HUES48 (cell line): Measurements from ENCODE around the gene MTFP1.

Source experiments
- H3K27ac ChIP-seq: one replicate; pipeline ENCODE4 v1.7.0; 2013; ENCODE audit warnings: low read depth, low read length, inconsistent platforms
- H3K27me3 ChIP-seq: 2 replicates; pipeline ENCODE4 v1.6.1; 2013; ENCODE audit warnings: mild to moderate bottlenecking, low read length; ENCODE audit not compliant: control insufficient read depth, insufficient read depth
- H3K36me3 ChIP-seq: 2 replicates; pipeline ENCODE4 v1.6.1; 2013; ENCODE audit warnings: low read length; ENCODE audit not compliant: control insufficient read depth, insufficient read depth
- H3K4me1 ChIP-seq: 2 replicates; pipeline ENCODE4 v1.6.1; 2013; ENCODE audit warnings: mild to moderate bottlenecking, low read length; ENCODE audit not compliant: control insufficient read depth, insufficient read depth
- H3K4me3 ChIP-seq: 2 replicates; pipeline ENCODE4 v1.5.1; 2013; ENCODE audit warnings: mild to moderate bottlenecking, low read depth, low read length
- H3K9ac ChIP-seq: 2 replicates; pipeline ENCODE4 v1.6.1; 2013; ENCODE audit warnings: mild to moderate bottlenecking, low read depth, low read length, moderate library complexity
- H3K9me3 ChIP-seq: 2 replicates; pipeline ENCODE4 v1.6.1; 2013; ENCODE audit warnings: low read length; ENCODE audit not compliant: control insufficient read depth, insufficient read depth

Gene MTFP1

GRCh38 chr22:30420347-30421125, 5.0 kb upstream of the MTFP1 start:
- H3K9me3 ChIP-seq = no peaks in the 10 kb centered on the region
- peak overlapping the region; percentile 56 for H3K27ac ChIP-seq
- no peak overlapping the region for H3K4me3 ChIP-seq
- H3K36me3 ChIP-seq = peaks cover 50% of the 10 kb centered on the region
- H3K4me1 ChIP-seq = peaks cover 15% of the 10 kb centered on the region; the same call in 1 of the 2 replicates
- H3K9ac ChIP-seq = no peak overlapping the region
- H3K27me3 ChIP-seq = no peaks in the 10 kb centered on the region

- peaks cover 38% of the 10 kb centered on the region for H3K36me3 ChIP-seq
- H3K4me1 ChIP-seq = peaks cover 15% of the 10 kb centered on the region; the same call in 1 of the 2 replicates
- no peaks in the 10 kb centered on the region for H3K27me3 ChIP-seq
- H3K9ac ChIP-seq = 0 out of 2 replicates have a peak overlapping the region, but pooled peaks have one; percentile 67
- H3K27ac ChIP-seq = peak overlapping the region; percentile 99
- no peaks in the 10 kb centered on the region for H3K9me3 ChIP-seq
- H3K4me3 ChIP-seq = peak overlapping the region; percentile 69
Observed at GRCh38 chr22:30421695-30422480, 3.7 kb upstream of the MTFP1 start.

- H3K36me3 ChIP-seq = peaks cover 38% of the 10 kb centered on the region
- H3K4me1 ChIP-seq = peaks cover 15% of the 10 kb centered on the region; the same call in 1 of the 2 replicates
- H3K4me3 ChIP-seq = peak overlapping the region; percentile 69
- peak overlapping the region; percentile 67 for H3K9ac ChIP-seq
- no peaks in the 10 kb centered on the region for H3K27me3 ChIP-seq
- no peaks in the 10 kb centered on the region for H3K9me3 ChIP-seq
- peak overlapping the region; percentile 99 for H3K27ac ChIP-seq
Observed at GRCh38 chr22:30422481-30423300, 2.9 kb upstream of the MTFP1 start.

- peaks cover 15% of the 10 kb centered on the region; the same call in 1 of the 2 replicates for H3K4me1 ChIP-seq
- peak overlapping the region; percentile 69 for H3K4me3 ChIP-seq
- H3K27me3 ChIP-seq = no peaks in the 10 kb centered on the region
- H3K9me3 ChIP-seq = no peaks in the 10 kb centered on the region
- peak overlapping the region; percentile 99 for H3K27ac ChIP-seq
- peaks cover 38% of the 10 kb centered on the region for H3K36me3 ChIP-seq
- peak overlapping the region; percentile 67 for H3K9ac ChIP-seq
Observed at GRCh38 chr22:30423301-30423958, 2.1 kb upstream of the MTFP1 start.

- Histone ChIP-seq H3K4me3 (peak overlapping the region; percentile 69), H3K9ac (no peak overlapping the region; the same call in 1 of the 2 replicates), H3K36me3 (peaks cover 36% of the 10 kb centered on the region), H3K4me1 (peaks cover 15% of the 10 kb centered on the region; the same call in 1 of the 2 replicates), H3K9me3 (no peaks in the 10 kb centered on the region), H3K27ac (peak overlapping the region; percentile 99), H3K27me3 (no peaks in the 10 kb centered on the region)
Observed at GRCh38 chr22:30423959-30424533, 1.5 kb upstream of the MTFP1 start.

GRCh38 chr22:30424534-30425326, 838 bp upstream of the MTFP1 start:
- no peak overlapping the region for H3K9ac ChIP-seq
- no peaks in the 10 kb centered on the region for H3K9me3 ChIP-seq
- peaks cover 15% of the 10 kb centered on the region; the same call in 1 of the 2 replicates for H3K4me1 ChIP-seq
- peaks cover 36% of the 10 kb centered on the region for H3K36me3 ChIP-seq
- peak overlapping the region; percentile 99 for H3K27ac ChIP-seq
- H3K4me3 ChIP-seq = peak overlapping the region; percentile 69
- no peaks in the 10 kb centered on the region for H3K27me3 ChIP-seq

- H3K4me1 ChIP-seq = peaks cover 15% of the 10 kb centered on the region; the same call in 1 of the 2 replicates
- no peaks in the 10 kb centered on the region for H3K27me3 ChIP-seq
- peak overlapping the region; percentile 69 for H3K4me3 ChIP-seq
- no peak overlapping the region for H3K9ac ChIP-seq
- H3K9me3 ChIP-seq = no peaks in the 10 kb centered on the region
- peak overlapping the region; percentile 81 for H3K27ac ChIP-seq
- H3K36me3 ChIP-seq = peaks cover 34% of the 10 kb centered on the region
Observed at GRCh38 chr22:30425327-30425615, 297 bp upstream of the MTFP1 start.

- peaks cover 12% of the 10 kb centered on the region; the same call in 1 of the 2 replicates for H3K4me1 ChIP-seq
- no peaks in the 10 kb centered on the region for H3K9me3 ChIP-seq
- H3K4me3 ChIP-seq = peak overlapping the region; percentile 69
- no peaks in the 10 kb centered on the region for H3K27me3 ChIP-seq
- peaks cover 21% of the 10 kb centered on the region for H3K36me3 ChIP-seq
- peak overlapping the region; percentile 55 for H3K9ac ChIP-seq
- no peak overlapping the region for H3K27ac ChIP-seq
Observed at GRCh38 chr22:30426388-30427353, 1.1 kb downstream of the MTFP1 start.

GRCh38 chr22:30427871-30428270, 2.3 kb downstream of the MTFP1 start:
- H3K9ac ChIP-seq = no peak overlapping the region
- H3K9me3 ChIP-seq = no peaks in the 10 kb centered on the region
- H3K27ac ChIP-seq = no peak overlapping the region
- peaks cover under 1% of the 10 kb centered on the region; the same call in 1 of the 2 replicates for H3K4me1 ChIP-seq
- no peak overlapping the region for H3K4me3 ChIP-seq
- H3K27me3 ChIP-seq = no peaks in the 10 kb centered on the region
- H3K36me3 ChIP-seq = peaks cover 21% of the 10 kb centered on the region
